OCI-LY3 (cell line): ENCODE measurements around the gene TTLL5.

Experiments used
- CTCF ChIP-seq: fragments of 200-600, 300-600 bp; sonication (generic); IDR thresholded peaks from 2 replicates; pipeline ENCODE4 v1.5.1; 2014; ENCODE audit warnings: antibody characterized with exemption, low read length, low read depth
- EZH2phosphoT487 ChIP-seq: fragments of 200-600 bp; shearing (Covaris generic); IDR thresholded peaks from 2 replicates; pipeline ENCODE4 v1.6.1; 2018; ENCODE audit warnings: antibody characterized with exemption, mixed run types, low read depth

GRCh38 chr14:75647640-75648039 is 13.4 kb upstream of the TTLL5 start:
- TF ChIP-seq CTCF (no peak), EZH2phosphoT487 (no peak)
